ENCODE results near the gene PEF1. TPM values are rescaled to one million over a fixed set of nuclear protein-coding genes. Genes with fewer than 3 reads are reported as not detected.

PEF1 gene
- total RNA-seq, 1 experiment from 2014 or later, result 40.3 TPM

- Histone ChIP-seq H3K14ac (ENCODE audit: insufficient read depth, low read length) (no peak overlapping the region), H2AFZ (ENCODE audit: low read length) (no peak overlapping the region), H2BK5ac (ENCODE audit: insufficient read length, low read length) (no peak overlapping the region), H2BK120ac (ENCODE audit: low read depth, low read length, poor library complexity, severe bottlenecking) (no peak overlapping the region), H2AK5ac (ENCODE audit: insufficient read length, low read length) (no peak overlapping the region), H3K79me2 (ENCODE audit: insufficient read depth, low read length) (no peaks in the 10 kb centered on the region), H3K4me2 (ENCODE audit: insufficient read depth, insufficient read length, low read length) (no peak overlapping the region), H3K9ac (ENCODE audit: extremely low read depth, insufficient read length, low read length) (no peak overlapping the region), H3T11ph (ENCODE audit: low read length) (no peak overlapping the region), H3K4ac (ENCODE audit: low read depth, low read length) (no peak overlapping the region), H3K9me3 (ENCODE audit: control insufficient read depth, low read depth, low read length) (no peaks in the 10 kb centered on the region), H3K23me2 (ENCODE audit: insufficient read length, low read depth, low read length, poor library complexity, severe bottlenecking) (no peaks in the 10 kb centered on the region), H3K79me1 (ENCODE audit: insufficient read depth, low read depth, low read length, poor library complexity, severe bottlenecking) (no peaks in the 10 kb centered on the region), H3K23ac (ENCODE audit: insufficient read length, low read depth, low read length) (no peak overlapping the region), H4K8ac (replicated peaks; ENCODE audit: insufficient read length, low read depth, low read length) (no peak overlapping the region), H4K91ac (ENCODE audit: insufficient read length, low read depth, low read length) (no peak overlapping the region), H2BK15ac (ENCODE audit: low read depth, low read length) (no peak overlapping the region), H2BK20ac (ENCODE audit: low read depth, low read length, poor library complexity, severe bottlenecking) (no peak overlapping the region), H3K56ac (ENCODE audit: insufficient read length, low read depth, low read length) (no peak overlapping the region), H4K20me1 (ENCODE audit: control insufficient read depth, insufficient read depth, insufficient read length) (peaks cover 2% of the 10 kb centered on the region), H3K4me1 (ENCODE audit: insufficient read depth, low read length) (no peaks in the 10 kb centered on the region), H4K5ac (ENCODE audit: insufficient read length, low read depth, low read length) (no peak overlapping the region), H3K27ac (ENCODE audit: insufficient read length, low read depth, low read length) (no peak overlapping the region), H3K18ac (ENCODE audit: insufficient read length, low read depth, low read length) (no peak overlapping the region), H2BK12ac (ENCODE audit: insufficient read length, low read depth, low read length) (no peak overlapping the region), H3K27me3 (ENCODE audit: insufficient read depth, low read length) (no peaks in the 10 kb centered on the region)
- no CpG with 5 or more reads among the region's 8 CpGs for WGBS (ENCODE audit: extremely low coverage, insufficient read length, low lambda C conversion rate)
- Mint-ChIP-seq H3K4me3 (no peak overlapping the region), H3K4me1 (peaks cover 12 to 14% of the 10 kb centered on the region in 2 experiments), H3K9me3 (no peaks in the 10 kb centered on the region), H3K27ac (peak overlapping the region; percentile 29 to 49 (median 38); a peak in 4 of 7 replicates), H3K27me3 (ENCODE audit: low read depth) (no peaks in the 10 kb centered on the region), H3K36me3 (ENCODE audit: insufficient read depth in 1 of 3, low read depth in 3 of 3) (no peaks in the 10 kb centered on the region)
- TF ChIP-seq, protein P1, sequence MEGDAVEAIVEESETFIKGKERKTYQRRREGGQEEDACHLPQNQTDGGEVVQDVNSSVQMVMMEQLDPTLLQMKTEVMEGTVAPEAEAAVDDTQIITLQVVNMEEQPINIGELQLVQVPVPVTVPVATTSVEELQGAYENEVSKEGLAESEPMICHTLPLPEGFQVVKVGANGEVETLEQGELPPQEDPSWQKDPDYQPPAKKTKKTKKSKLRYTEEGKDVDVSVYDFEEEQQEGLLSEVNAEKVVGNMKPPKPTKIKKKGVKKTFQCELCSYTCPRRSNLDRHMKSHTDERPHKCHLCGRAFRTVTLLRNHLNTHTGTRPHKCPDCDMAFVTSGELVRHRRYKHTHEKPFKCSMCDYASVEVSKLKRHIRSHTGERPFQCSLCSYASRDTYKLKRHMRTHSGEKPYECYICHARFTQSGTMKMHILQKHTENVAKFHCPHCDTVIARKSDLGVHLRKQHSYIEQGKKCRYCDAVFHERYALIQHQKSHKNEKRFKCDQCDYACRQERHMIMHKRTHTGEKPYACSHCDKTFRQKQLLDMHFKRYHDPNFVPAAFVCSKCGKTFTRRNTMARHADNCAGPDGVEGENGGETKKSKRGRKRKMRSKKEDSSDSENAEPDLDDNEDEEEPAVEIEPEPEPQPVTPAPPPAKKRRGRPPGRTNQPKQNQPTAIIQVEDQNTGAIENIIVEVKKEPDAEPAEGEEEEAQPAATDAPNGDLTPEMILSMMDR (conservative IDR thresholded peaks at IDR 0.05), result no peak
- DNase-seq, result no peak
Observed at GRCh38 chr1:31688233-31688918, 43.7 kb upstream of the PEF1 start.
